ENCODE results near the gene ITGAD.

GRCh38 chr16:31361201-31362110 is 31.7 kb upstream of the ITGAD start:
- TF ChIP-seq ATF5 (CRISPR knock-in tag; IDR thresholded peaks at IDR 0.05; ENCODE audit: low read depth) (no peak), CEBPB (IDR thresholded peaks at IDR 0.05; ENCODE audit: borderline replicate concordance, low read depth, low read length) (no peak), REST (IDR thresholded peaks at IDR 0.05; ENCODE audit: borderline replicate concordance in 1 of 2, low read depth in 1 of 2, low read length in 2 of 2) (no peak), CTCF (CRISPR knock-in tag; IDR thresholded peaks at IDR 0.05) (no peak), ATRX (CRISPR knock-in tag; IDR thresholded peaks at IDR 0.05; ENCODE audit: borderline replicate concordance) (no peak), EED (CRISPR knock-in tag; IDR thresholded peaks at IDR 0.05) (no peak), ATF4 (CRISPR knock-in tag; IDR thresholded peaks at IDR 0.05) (no peak), POLR2A (IDR thresholded peaks at IDR 0.05; ENCODE audit: insufficient read depth in 1 of 2, low read depth in 2 of 2, low read length in 2 of 2) (no peak), CHD4 (IDR thresholded peaks at IDR 0.05; ENCODE audit: borderline replicate concordance, low read length) (no peak), UBTF (CRISPR knock-in tag; IDR thresholded peaks at IDR 0.05) (no peak), NFYB (CRISPR knock-in tag; IDR thresholded peaks at IDR 0.05) (no peak), FOSL2 (CRISPR knock-in tag; IDR thresholded peaks at IDR 0.05) (no peak), POLR2AphosphoS5 (IDR thresholded peaks at IDR 0.05; ENCODE audit: low read depth, low read length) (no peak)

Data from HepG2 (cell line).